PC-3 (cell line): Measurements from ENCODE around the gene CILP. TPM values are rescaled to one million over a fixed set of nuclear protein-coding genes. Genes with fewer than 3 reads are reported as not detected.

Experiments
- ATAC-seq: fragments of 200-7000 bp; cut with Tn5 transposase; 2 replicates; pipeline ENCODE4 v1.9.1; 2020; ENCODE audit warnings: mild to moderate bottlenecking, moderate library complexity
- BruUV-seq: library from RNA; stranded (reverse); fragments of 400-500 nt; replicated peaks from 2 replicates; lab custom pipeline; 2021; lab: Mats Ljungman, UMichigan
- CTCF ChIA-PET: fragments of 300-600 bp; sonication (Branson Sonifier 250); formaldehyde crosslinking; loops from one replicate; lab custom pipeline; 2022; ENCODE audit warnings: antibody characterized with exemption; lab: Charles Lee
- POLR2A ChIA-PET: fragments of 300-600 bp; sonication (Branson Sonifier 250); formaldehyde crosslinking; loops from one replicate; lab custom pipeline; 2022; ENCODE audit warnings: antibody characterized with exemption; ENCODE audit not compliant: unreplicated experiment; lab: Charles Lee
- DNase-seq: peaks from one replicate; pipeline ENCODE4 v3.0.0-alpha.2; 2015
- H2AFZ ChIP-seq: fragments of 300-600 bp; sonication (generic); 2 replicates; pipeline ENCODE4 v1.6.0; 2016; ENCODE audit warnings: antibody characterized with exemption, low read length
- H3F3A ChIP-seq: fragments of 300-600 bp; sonication (generic); one replicate; pipeline ENCODE4 v1.6.0; 2017; ENCODE audit warnings: antibody characterized with exemption, low read length, control low read depth, mild to moderate bottlenecking; ENCODE audit not compliant: unreplicated experiment
- H3K27ac ChIP-seq: fragments of 300-600 bp; sonication (generic); 2 replicates; pipeline ENCODE4 v1.5.1; 2016; ENCODE audit warnings: mild to moderate bottlenecking, low read length
- H3K27me3 ChIP-seq: fragments of 300-600 bp; sonication (generic); 2 replicates; pipeline ENCODE4 v1.6.1; 2016; ENCODE audit warnings: low read length, mixed read lengths
- H3K36me3 ChIP-seq: fragments of 300-600 bp; sonication (generic); 2 replicates; pipeline ENCODE4 v1.6.1; 2016; ENCODE audit warnings: low read depth, mixed run types, low read length, mixed read lengths
- H3K4me1 ChIP-seq: fragments of 300-600 bp; sonication (generic); 2 replicates; pipeline ENCODE4 v1.5.1; 2016; ENCODE audit warnings: low read length; ENCODE audit not compliant: insufficient read depth
- H3K4me2 ChIP-seq: fragments of 300-600 bp; sonication (generic); 2 replicates; pipeline ENCODE4 v1.6.0; 2016; ENCODE audit warnings: low read length
- H3K4me3 ChIP-seq: fragments of 300-600 bp; sonication (generic); 2 replicates; pipeline ENCODE4 v1.5.1; 2016; ENCODE audit warnings: mild to moderate bottlenecking, low read length, mixed read lengths
- H3K79me2 ChIP-seq: fragments of 300-600 bp; sonication (generic); 2 replicates; pipeline ENCODE4 v1.6.1; 2017; ENCODE audit warnings: low read length, mixed read lengths
- H3K9ac ChIP-seq: fragments of 300-600 bp; sonication (generic); 2 replicates; pipeline ENCODE4 v1.6.0; 2016; ENCODE audit warnings: mild to moderate bottlenecking, low read length
- H3K9me2 ChIP-seq: fragments of 300-600 bp; sonication (generic); replicated peaks from 2 replicates; pipeline ENCODE4 v1.6.1; 2016; ENCODE audit warnings: mixed run types, low read length, mixed read lengths
- H3K9me3 ChIP-seq: fragments of 300-600 bp; sonication (generic); 2 replicates; pipeline ENCODE4 v1.6.1; 2016; ENCODE audit warnings: low read length, mixed read lengths
- H4K20me1 ChIP-seq: fragments of 300-600 bp; sonication (generic); 2 replicates; pipeline ENCODE4 v1.6.1; 2016; ENCODE audit warnings: low read length, mixed read lengths
- CTCF ChIP-seq: fragments of 300-600 bp; sonication (generic); conservative IDR thresholded peaks from 2 replicates; pipeline ENCODE4 v1.5.1; 2017; ENCODE audit warnings: antibody characterized with exemption, low read depth, mild to moderate bottlenecking, low read length
- EZH2 ChIP-seq: fragments of 300-600 bp; sonication (generic); IDR thresholded peaks from one replicate; pipeline ENCODE4 v1.6.1; 2017; ENCODE audit warnings: antibody characterized with exemption, mild to moderate bottlenecking, low read length; ENCODE audit not compliant: unreplicated experiment
- EZH2phosphoT487 ChIP-seq: fragments of 300-600 bp; sonication (generic); IDR thresholded peaks from 2 replicates; pipeline ENCODE4 v1.6.1; 2018; ENCODE audit warnings: mild to moderate bottlenecking, antibody characterized with exemption, low read length, borderline replicate concordance
- intact Hi-C: fragments of 100-400 bp; cut with micrococcal nuclease; formaldehyde crosslinking; loops from 2 replicates; pipeline ENCODE4 v1.9.0; 2023
- total RNA-seq: library from RNA; depleted of rRNA; stranded (reverse); fragments of >200 nt; gene quantifications from 2 replicates; pipeline ENCODE4 v1.2.3, GENCODE V29; 2014

CILP gene
- total RNA-seq, 1 experiment from 2014 or later: not detected

GRCh38 chr15:65258375-65259262, 47.3 kb upstream of the CILP start:
- DNase-seq (no peak), ATAC-seq (no peak)
- TF ChIP-seq CTCF (no peak), EZH2phosphoT487 (no peak), EZH2 (no peak)
- no peak overlapping the region for H3K4me3 ChIP-seq
- no peak overlapping the region for H3K4me2 ChIP-seq
- H3K4me1 ChIP-seq: no peaks in the 10 kb centered on the region
- no peaks in the 10 kb centered on the region for H3K9me2 ChIP-seq
- H3K9ac ChIP-seq: no peak overlapping the region
- H4K20me1 ChIP-seq: no peaks in the 10 kb centered on the region
- H3K27me3 ChIP-seq: no peaks in the 10 kb centered on the region
- no peaks in the 10 kb centered on the region for H3K9me3 ChIP-seq
- no peak overlapping the region for H3K27ac ChIP-seq
- intact Hi-C loops: no loop called here
- BruUV-seq: TSS peak; percentile 24
- ChIA-PET CTCF (no interaction called here), POLR2A (no interaction called here)
- no peaks in the 10 kb centered on the region for H3F3A ChIP-seq
- H3K36me3 ChIP-seq: no peaks in the 10 kb centered on the region
- H2AFZ ChIP-seq: no peak overlapping the region
- H3K79me2 ChIP-seq: no peaks in the 10 kb centered on the region

GRCh38 chr15:65255486-65256140, 44.3 kb upstream of the CILP start:
- POLR2A ChIA-PET: no interaction called here
- Histone ChIP-seq H3K4me2 (no peak overlapping the region), H3K4me3 (no peak overlapping the region), H3K36me3 (no peaks in the 10 kb centered on the region), H3K27me3 (no peaks in the 10 kb centered on the region), H3K4me1 (no peaks in the 10 kb centered on the region), H3K9me3 (no peaks in the 10 kb centered on the region), H3K9ac (no peak overlapping the region), H2AFZ (no peak overlapping the region), H3K79me2 (no peaks in the 10 kb centered on the region), H3K9me2 (no peaks in the 10 kb centered on the region), H3F3A (no peaks in the 10 kb centered on the region), H4K20me1 (no peaks in the 10 kb centered on the region), H3K27ac (no peak overlapping the region)
- TF ChIP-seq EZH2 (no peak), EZH2phosphoT487 (no peak), CTCF (no peak)
- no peak for ATAC-seq
- CTCF ChIA-PET: no interaction called here
- DNase-seq: no peak
- intact Hi-C loops: no loop called here
- BruUV-seq: no TSS peak
